Activated CD8-positive, alpha-beta memory T cell treated with anti-CD3 and anti-CD28 coated beads, Interleukin-2, amount 50 U/mL, for 48 hours (primary cell): ENCODE data around the gene DAW1.
A peak's percentile ranks its signal among the peaks of the same experiment; 100 is the strongest.

Experiments used
- DNase-seq: peaks from one replicate; pipeline ENCODE4 v3.0.0-alpha.2; 2020

DAW1 gene

DNA sequence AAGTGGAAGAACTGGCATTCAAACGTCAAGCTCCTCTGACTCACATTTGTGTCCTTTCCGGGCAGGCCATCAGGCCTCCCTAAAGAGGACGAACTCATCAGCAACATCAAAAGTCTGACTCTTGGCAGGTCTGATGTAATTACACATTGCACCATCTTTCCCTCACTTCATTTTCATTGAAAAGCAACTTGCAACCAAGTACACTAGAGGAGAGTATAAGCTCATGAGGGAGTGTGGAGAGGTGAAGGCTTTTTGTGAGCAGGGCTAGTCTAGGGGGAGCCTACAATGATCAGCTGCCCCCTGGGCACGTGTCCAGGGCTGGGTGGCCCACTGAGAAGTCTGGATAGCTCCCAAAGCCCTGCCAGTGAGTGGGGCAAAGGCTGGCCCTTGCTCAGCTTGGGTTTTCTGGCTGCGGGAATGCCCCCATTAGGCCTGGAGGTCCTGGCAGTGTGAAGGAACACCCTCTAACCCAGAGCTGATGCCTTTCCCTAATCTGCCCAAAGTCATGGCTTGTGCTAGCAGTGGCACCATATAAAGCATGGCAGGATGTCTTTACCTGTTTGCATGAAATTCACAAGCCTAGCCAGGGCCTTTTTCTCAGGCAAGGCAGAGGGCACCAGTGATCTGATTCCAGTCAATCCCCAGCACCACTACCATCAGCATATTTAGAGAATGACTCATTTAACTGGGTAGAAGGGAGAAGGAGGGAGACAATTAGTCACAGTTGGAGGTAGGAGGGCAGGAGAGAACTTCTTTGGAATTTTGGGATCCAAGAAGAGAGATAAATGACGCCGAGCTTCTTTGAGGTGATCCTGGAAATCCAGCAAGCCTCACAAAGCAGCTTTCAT lies 8.5 kb upstream of the DAW1 start:
- no peak for DNase-seq

DNA sequence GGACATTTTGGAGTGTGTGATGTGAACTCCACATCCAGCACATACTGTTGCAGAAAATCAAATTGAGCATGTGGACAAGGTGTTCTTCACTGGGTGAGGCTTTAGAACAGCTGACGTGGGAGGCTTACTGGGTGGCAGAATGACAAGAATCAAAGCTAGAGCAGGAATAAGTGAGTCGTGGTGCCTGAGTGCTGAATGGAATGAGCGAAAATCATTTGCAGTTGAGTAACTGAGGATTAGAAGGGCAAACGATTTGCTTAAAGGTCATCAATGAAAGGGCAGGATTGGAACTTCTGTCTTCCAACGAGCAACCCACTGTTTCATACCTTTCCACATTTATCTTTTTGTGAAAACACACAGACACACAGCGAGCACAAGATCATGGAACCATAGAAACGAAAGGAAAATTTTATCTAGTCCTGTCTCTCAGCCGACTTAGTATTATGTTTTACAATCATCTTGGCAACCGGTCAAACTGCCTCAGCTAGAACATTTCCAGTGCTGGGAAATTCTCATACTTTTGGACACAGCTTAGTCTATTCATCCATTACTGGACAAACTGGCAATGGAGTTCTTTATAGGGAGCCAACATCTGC lies 7.2 kb upstream of the DAW1 start:
- DNase-seq = no peak

- DNase-seq = no peak
Observed at GRCh38 chr2:227865291-227865690, 6.1 kb upstream of the DAW1 start.

DNA sequence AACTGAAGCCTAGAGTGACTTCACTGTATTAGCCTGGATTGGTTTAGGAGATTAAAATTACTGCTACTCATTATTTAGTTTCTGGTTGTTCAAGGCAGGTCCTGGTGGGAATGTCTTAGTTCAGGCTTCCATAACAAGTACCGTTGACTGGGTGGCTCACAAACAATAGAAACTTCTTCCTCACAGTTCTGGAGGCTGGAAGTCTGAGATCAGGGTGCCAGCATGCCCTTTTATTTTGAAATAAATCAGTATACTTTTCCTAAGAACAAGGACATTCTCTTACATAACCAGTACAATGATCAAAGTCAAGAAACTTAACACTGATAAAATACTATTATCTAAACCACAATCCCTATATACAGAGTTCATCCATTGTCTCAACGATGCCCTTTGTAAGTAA lies 4.0 kb upstream of the DAW1 start:
- DNase-seq = no peak

- DNase-seq = no peak
Observed at GRCh38 chr2:227870710-227871374, 589 bp upstream of the DAW1 start.

GRCh38 chr2:227872676-227873075 lies 1.2 kb downstream of the DAW1 start:
- no peak for DNase-seq

GRCh38 chr2:227876300-227876801 lies 4.9 kb downstream of the DAW1 start:
- DNase-seq = no peak

GRCh38 chr2:227877421-227878310 lies 6.2 kb downstream of the DAW1 start:
- no peak for DNase-seq

- no peak for DNase-seq
Observed at GRCh38 chr2:227880460-227880859, 9.0 kb downstream of the DAW1 start.

GRCh38 chr2:227881866-227882517 lies 10.6 kb downstream of the DAW1 start:
- no peak for DNase-seq

DNA sequence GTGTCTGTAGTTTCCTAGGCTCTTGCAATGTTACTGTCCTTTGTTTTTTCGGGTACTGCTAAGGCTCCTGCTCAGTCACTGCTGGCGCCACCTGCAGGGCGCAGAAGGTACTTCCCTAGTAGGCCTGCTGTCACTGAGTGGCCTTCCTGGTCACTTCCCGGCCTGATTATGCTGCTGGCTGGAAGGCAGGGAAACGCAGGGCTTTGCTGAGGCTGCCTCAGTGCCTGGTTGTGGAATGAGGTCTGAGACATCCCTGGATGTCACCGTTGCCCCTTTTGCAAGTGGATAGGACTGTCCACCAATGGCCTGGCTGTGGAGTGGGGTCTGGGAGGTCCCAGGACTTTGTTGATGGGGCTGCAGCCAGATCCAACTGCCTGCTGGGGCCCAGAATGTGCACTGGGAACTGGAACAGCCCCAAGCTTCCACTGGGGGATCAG lies 13.1 kb downstream of the DAW1 start:
- peak; percentile 81 for DNase-seq

GRCh38 chr2:227886149-227886548 lies 14.7 kb downstream of the DAW1 start:
- no peak for DNase-seq

DNA sequence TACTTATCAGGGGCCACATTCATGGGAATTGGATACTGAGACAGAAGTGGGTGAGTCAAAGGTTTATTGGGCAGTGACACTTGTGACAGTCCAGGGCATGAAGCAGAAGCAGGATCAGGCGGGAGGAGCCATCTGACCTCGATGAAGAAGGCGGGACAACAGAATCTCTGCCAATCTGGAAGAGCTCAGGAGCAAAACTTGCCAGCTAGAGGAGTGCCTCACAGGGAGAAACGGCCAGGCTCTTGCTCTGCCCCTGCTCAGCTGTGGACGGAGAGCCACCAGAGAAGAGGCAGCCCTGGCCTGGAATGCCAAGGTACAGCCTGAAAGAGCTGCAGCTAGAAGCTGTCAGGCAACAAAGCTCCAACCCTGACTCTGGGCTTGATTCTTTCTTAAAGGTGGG lies 16.9 kb downstream of the DAW1 start:
- no peak for DNase-seq

- no peak for DNase-seq
Observed at GRCh38 chr2:227889336-227889735, 17.9 kb downstream of the DAW1 start.

DNA sequence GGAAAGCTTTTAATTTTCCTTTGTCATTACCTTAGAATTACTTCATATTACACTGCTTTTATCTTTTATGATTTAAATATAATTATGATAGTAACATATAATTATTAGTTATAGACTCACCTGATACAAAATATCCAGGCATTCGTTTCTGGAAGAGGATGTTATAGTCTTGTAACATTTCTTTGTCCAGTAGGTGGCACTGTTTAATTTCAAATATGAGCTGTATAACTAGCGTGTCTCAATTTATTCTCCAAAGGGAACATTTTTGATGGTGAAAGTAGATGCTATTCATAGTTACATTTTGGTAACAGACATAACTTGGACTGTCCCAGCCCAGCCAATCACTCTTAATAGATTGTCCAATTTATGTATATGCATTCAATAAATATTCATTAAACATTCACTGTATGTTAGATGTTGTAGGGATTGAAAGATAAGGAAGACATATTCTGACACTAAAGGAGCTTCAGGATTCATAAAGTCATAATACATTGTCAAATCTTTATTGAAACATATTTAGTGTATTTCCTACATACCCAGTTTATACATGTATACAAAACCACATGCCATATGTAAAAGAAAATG lies 19.2 kb downstream of the DAW1 start:
- DNase-seq = no peak

DNA sequence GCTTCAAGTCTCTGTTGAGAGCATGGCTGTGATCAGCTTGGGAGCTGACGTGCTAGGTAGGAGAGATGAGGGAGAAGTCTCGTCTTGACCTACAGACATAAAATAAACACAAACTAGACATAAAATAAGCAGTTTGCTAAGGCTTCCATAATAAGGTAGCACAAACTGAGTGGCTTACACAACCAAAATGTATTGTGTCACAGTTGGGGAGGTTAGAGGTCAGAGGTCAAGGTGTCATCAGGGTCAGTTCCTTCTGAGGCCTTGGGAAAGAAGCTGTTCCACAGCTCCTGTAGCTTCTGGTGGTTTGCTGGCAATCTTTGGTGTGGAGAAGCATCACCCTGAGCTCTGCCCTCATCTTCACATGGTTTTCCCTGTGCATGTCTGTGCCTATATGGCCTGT lies 20.2 kb downstream of the DAW1 start:
- no peak for DNase-seq

- DNase-seq = no peak
Observed at GRCh38 chr2:227903381-227903780, 31.9 kb downstream of the DAW1 start.

- no peak for DNase-seq
Observed at GRCh38 chr2:227906991-227907390, 35.6 kb downstream of the DAW1 start.

GRCh38 chr2:227908266-227909054 lies 37.0 kb downstream of the DAW1 start:
- DNase-seq = no peak

DNA sequence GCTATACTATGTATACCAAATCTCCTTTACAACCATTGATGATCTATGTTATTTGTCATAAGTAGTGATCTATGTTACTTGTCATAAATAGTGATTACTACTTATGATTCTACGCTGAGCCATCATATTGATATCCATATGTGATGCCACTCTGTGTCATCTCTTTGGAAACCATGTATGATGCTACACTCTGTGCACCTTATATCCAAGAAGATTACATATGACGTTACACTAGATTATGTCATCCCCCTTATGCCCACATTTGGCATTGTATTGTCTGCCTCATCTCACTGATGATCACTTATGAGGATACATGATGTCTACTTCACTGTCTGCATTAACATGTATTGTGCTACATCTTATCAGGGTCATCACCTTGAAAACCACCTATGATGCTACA lies 42.9 kb downstream of the DAW1 start:
- no peak for DNase-seq

DNA sequence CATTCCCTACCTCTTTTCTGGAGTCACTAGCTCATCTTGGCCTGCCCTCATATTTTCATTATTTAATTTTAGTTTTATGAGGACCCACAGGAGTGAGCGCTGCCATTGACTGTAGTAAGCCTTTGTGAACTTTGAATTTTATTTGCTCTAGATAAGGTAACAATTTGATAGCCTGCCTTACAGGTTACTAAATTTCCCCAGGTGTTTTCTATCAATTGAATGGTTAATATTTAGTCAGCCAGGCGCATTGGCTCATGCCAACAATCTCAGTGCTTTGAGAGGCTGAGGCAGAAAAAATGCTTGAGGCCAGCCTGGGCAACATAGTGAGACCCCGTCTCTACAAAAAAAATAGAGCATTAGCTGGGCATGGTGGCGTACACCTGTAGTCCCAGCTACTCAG lies 50.2 kb downstream of the DAW1 start:
- DNase-seq = no peak
